Measurements from ENCODE around the gene PIGU.
"Not testable (repeated sequence)": the region's sequence is repeated elsewhere in the genome, so short reads cannot be mapped to it uniquely, and the experiment has no call there.

Gene PIGU

DNA sequence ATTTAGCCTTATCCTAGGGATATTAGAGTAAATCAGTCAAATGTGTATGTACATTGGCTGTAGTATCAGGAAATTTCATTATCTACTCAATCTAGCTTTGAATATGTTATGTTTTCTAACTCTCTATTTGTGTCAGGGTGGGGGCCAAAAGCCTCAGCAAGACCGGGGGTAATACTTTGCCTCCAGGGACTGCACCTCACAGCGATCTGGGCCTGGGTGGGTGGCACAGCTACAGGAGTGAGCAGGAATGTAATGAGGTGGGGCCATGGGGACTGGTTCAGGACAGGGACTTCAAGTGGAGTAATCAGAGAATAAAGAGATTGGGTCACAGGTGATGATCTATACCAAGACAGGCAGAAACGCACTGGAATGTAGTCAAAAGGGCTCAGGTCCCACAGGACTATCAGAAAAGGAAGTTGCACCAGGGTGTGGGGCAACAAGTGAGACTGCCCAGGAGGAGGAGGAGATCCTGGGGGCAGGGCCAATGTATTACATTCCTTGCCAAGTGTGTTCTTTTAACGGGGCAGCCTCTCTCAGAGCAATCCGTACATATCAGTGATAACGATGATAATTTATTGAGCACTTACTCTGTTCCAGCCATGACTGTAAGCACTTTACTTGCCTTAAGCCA lies 54.0 kb downstream of the PIGU start:
- DNase-seq (ENCODE audit: low read depth, low spot score), result no peak

DNA sequence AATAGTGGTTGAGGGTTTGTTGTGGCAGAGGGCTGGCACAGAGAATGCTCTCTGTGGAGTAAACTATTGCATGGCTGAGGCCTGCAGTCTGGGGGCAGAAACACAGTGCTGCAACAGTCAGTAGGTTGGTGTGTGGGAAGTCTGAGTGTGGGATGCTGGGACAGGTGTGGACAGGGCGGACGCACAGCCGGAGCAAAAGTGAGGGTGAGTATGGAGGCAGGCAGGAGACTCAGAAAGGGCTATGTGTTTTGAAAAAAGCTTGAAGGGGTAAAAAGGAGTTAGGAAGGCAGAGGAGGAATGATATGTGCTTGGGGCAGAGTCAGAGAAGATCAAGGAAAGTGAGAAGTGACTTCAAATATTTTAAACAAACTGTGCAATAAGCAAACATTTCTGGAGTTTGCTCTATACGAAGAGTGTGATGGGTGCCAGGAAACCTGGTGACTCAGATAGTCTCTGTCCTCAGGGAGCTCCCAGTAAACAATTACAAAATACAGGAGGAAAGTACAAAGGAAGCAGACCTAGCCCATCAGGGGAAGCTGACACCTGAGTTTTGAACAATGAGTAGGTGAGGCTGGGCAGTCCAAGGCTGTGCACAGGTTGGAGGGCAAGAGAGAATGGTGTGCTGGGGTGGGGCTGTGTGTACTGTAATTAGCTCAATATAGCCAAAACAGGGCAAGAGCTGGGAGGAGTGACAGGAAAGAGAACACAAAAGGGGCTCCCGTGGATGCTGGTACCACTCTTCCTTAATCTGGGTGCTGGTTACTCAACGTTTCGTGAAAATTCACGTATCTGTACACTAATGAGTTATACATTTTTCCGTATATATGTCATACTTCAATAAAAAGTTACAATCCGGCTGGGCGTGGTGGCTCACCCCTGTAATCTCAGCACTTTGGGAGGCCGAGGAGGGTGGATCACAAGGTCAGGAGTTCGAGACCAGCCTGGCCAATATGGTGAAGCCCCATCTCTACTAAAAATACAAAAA lies 55.2 kb downstream of the PIGU start:
- DNase-seq (ENCODE audit: low read depth, low spot score), result no peak

DNA sequence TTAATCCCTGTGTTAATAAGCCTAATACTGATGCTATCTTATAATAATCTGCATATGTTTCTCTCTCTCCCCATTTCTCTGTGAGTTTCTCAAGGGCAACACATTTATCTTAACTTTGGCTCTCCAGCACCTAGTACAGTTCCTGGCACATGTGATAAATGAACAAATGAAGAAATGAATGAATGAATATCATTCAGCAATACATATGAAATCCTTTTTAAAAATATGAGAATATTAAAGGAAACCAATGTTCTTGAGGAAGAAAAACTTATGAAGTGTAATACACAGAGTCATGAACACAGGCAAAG lies 55.9 kb downstream of the PIGU start:
- DNase-seq (ENCODE audit: low read depth, low spot score), result no peak

DNA sequence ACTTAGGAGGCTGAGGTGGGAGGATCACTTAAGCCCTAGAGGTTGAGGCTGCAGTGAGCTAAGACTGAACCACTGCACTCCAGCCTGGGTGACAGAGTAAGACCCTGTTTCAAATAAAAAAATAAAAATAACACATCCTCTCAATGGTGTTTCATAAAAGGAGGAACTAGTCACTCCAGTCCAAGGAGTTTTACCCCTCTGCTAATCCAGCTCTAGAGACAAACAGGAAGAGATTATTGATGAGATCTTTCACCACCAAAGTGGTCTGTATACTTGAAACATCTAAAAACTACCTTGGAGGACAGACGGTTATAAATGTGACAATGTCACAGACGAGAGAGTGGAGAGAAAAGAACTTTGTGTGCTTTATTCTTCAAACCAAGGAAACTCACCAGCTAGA lies 58.2 kb downstream of the PIGU start:
- no peak for DNase-seq (ENCODE audit: low read depth, low spot score)

DNA sequence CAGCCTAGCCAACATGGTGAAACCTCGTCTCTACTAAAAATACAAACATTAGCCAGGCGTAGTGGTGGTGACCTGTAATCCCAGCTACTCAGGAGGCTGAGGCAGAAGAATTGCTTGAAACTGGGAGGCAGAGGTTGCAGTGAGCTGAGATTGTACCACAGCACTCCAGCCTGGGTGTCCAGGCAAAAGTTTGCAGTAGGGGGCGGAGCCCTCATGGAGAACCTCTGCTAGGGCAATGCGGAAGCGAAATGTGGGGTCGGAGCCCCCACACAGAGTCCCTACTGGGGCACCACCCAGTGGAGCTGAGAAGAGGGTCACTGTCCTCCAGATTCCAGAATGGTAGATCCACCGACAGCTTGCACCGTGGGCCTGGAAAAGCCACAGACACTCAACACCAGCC lies 60.0 kb downstream of the PIGU start:
- not testable (repeated sequence) for DNase-seq (ENCODE audit: low read depth, low spot score)

DNA sequence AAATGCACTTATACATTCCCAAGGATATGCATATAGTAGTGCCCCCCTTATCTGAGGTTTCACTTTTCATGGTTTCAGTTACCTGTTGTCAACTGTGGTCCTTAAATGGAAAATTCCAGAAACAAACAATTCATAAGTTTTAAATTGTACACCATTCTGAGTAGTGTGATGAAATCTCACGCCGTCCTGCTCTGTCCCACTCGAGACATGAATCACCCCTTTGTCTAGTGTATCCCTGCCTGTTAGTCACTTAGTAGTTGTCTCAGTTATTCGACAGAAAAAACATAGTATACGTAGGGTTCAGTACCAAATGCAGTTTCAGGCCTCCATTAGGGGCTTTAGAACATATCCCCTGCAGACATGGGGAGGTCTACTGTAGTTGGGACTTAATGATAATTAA lies 61.4 kb downstream of the PIGU start:
- no peak for DNase-seq (ENCODE audit: low read depth, low spot score)

DNA sequence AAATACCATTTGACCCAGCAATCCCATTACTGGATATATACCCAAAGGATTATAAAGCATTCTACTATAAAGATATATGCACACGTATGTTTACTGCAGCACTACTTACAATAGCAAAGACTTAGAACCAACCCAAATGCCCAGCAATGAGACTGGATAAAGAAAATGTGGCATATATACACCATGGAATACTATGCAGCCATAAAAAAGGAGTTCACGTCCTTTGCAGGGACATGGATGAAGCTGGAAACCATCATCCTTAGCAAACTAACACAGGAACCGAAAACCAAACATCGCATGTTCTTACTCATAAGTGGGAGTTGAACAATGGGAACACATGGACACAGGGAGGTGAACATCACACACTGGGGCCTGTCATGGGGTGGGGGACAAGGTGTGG lies 64.9 kb downstream of the PIGU start:
- DNase-seq (ENCODE audit: low read depth, low spot score), result not testable (repeated sequence)

DNA sequence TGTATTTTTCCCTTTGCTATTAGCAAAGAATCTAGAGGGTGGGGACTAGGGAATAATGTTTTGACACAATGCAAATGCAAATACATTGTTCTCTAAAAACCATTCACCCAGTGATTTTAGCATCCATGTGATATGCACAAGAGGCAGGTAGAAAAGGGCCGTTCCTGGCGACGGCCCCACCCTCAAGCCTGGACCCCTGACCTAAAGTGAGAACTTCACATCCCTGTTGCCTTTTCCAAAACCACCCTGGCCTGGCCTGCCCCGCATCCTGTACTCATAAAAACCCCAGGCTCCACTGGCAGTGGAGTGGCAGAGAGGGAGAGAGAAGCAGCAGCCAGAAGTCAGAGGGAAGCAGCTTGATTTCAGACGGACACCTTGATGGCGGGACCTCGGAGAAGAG lies 69.8 kb downstream of the PIGU start:
- DNase-seq (ENCODE audit: low read depth, low spot score), result no peak

DNA sequence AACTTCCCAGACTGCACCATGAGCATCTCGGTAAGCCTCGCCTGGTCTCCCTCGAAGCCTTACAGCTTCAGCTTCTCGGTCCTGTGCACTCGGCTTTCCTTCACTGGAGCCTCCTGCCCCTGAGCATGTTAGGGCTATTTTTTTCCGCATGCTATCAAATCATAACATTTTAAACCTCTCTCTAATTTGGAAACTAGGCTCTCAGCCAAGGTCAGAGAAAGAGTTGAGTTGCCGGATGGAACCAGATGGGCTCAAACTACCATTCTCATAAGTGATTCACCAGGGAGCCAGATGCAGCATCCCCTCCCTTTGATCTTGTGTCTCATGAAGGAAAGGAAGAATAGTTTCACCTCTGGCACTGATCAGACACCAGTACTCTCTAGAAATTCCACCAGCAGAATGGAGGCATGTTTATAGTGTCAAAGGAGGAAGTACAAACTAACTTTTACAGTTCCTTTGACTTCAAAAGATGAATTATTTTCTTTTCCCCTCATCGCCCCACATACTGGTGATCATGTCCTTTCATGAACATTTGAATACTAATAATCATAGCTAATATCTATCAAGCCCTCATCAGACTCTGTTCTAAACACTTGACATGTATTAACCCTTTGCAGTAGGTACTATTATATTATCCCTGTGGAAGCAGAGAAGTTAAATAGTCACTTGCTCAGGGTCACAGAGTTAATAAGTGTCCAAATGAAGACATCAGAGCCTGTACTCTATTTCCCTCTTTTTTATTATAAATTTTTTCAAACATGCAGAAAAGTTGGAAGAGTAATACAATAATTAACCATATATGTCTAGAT lies 71.7 kb downstream of the PIGU start:
- no peak for DNase-seq (ENCODE audit: low read depth, low spot score)

DNA sequence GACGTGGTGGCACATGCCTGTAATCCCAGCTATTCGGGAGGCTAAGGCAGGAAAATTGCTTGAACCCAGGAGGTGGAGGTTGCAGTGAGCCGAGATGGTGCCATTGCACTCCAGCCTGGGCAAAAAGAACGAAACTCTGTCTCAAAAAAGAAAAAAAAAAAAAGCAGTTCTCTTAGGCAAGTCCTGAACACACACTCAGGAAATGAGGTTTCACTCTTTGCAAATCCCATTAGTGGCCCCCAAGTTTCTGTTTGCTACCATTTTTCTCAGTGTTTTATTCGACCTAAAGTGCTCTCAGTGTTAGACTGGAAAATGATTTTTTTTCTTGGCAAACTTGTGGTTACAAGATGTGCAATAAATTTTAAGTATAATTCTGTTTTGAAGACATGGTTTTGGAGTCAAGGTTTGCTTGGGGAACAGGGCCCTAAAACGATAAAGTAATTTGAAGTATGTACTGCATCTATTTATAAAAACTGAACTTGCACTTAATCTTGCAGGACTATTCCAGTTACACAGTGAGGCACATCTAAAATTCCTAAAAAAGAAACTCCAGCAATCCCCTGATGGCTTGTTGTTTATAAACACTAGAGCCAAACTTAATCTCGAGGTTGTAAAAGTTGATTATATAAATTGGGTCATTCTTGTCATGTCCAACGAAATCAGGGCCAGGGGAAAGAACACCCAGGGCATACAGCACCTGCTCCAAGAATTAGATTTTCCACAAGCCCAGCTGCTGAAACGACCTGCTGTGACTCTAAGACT lies 75.8 kb downstream of the PIGU start:
- DNase-seq (ENCODE audit: low read depth, low spot score), result no peak

DNA sequence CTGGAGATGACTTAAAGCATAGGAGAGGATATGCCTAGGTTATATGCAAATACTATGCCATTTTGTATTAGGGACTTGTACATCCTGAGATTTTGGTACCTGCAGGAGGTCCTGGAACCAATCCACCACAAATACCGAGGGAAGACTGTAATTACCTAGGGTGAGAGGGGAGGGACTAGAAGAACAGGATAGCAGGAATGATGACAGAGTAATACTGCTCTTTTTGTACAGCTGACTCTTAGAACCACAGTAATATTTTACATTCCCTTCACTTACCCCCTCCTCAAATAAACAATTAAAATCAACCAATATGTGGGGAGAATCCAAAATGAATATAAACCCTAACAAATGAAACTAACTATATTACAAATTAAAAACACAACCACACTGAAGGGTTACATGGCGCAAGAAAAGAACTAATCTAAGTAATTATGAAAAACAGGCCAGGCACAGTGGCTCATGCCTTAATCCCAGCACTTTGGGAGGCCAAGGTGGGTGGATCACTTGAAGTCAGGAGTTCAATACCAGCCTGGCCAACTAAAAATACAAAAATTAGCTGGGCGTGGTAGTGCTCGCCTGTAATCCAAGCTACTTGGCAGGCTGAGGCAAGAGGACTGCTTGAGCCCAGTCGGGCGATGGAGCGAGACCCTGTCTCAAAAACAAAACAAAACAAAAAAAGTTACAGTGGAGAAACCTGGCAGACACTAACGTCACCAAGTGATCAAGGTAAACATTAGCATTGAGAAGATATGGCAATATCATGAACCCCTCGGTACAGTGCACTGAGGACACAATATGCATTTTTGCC lies 81.3 kb downstream of the PIGU start:
- DNase-seq (ENCODE audit: low read depth, low spot score), result no peak

DNA sequence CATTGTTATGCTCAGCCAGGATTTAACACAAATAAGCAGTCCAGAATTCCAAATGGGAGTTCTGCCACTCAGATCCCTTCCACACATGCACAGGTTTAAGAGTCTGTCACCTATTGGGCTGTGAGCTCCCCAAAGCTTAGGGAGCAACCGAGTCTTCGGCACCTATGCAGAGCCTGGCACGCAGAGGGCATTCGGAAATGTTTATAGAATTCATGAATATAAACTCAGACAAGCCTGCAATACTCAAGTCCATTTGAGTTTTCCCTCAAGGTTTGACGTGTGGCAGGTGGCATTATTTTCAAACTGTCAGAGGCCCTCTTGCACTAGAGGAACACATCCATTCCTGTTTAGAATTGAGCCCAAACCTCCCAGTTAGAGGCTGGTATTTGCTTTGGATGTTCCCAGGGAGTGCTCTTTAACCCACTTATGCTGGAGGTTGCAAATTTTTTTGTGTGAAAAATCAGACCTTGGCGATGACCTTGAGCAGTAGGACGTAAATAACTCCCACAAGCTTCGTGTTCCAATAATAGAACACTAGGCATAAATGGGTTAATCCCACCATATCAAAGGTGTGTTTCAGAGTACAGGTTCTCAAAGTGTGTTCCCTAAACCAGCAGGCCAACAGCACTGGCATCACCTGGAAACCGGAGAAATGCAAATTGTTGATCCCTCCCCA lies 90.3 kb downstream of the PIGU start:
- DNase-seq (ENCODE audit: low read depth, low spot score), result no peak

DNA sequence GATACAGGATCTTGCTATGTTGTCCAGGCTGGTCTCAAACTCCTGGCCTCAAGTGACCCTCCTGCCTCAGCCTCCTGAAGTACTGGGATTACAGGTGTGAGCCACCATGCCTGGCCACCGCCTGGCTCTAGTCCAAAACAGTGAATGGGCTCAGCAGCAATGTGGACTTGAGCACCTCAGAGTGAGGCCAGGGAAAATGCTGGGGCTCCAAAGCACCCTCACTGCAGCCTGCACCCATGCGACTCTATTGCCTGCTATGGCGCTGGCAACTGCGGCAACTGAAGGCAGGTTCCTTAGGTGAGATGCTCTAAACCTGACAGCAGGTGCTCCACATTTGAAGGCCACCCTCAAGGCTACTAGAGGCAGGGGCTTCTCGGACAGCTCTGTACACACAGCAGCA lies 91.9 kb downstream of the PIGU start:
- no peak for DNase-seq (ENCODE audit: low read depth, low spot score)

DNA sequence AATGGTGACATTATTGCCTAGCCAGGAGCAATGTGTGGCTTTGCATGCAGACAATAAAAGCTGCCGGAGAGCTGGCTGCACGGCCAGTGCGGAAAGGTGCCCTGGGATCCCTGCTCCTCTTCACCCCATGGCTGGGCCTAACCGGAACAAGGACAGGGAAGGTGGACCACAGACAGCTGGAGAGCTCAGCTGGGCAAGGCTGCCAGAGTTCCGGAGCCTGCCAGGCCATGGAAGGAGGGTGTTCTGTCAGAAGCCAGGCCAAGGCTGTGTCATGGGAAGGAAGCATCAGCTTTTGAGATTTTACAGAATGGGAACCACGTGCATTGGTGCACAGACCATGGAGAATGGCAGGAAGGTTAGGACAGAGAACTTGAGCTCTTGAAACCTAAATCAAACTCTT lies 93.3 kb downstream of the PIGU start:
- no peak for DNase-seq (ENCODE audit: low read depth, low spot score)

DNA sequence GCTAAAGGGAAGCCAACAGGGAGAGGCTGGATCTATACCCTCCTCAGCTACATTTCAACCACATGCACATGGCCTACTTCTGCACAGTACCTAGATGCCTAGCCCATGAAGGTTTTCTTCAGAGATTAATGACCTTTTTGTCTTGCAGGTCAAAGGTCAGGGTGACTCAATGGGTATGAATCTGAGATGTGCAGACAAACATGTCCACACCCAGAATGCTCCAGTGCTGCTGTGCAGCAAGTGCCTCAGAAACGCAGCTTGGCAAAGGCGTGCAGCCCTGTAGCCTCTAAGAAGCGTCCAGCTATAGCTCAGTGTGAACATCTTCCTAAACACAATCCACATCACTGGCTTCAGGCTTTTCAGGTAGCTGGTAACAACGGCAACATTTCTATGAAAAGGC lies 94.0 kb downstream of the PIGU start:
- no peak for DNase-seq (ENCODE audit: low read depth, low spot score)

DNA sequence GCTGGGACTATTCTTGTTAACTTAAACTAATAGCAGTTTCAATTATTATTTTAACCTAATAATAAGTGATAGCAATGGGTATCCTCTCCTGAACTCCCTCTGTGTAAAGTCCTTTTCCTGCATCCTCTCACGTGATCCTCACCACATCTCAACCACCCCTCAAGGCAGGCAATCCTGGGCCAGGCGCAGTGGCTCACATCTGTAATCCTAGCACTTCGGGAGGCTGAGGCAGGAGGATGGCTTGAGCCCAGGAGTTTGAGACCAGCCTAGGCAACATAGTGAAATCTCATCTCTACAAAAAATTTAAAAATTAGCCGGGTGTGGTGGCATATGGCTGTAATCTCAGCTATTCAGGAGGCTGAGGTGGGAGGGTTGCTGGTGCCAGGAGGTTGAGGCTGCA lies 94.7 kb downstream of the PIGU start:
- DNase-seq (ENCODE audit: low read depth, low spot score), result no peak

DNA sequence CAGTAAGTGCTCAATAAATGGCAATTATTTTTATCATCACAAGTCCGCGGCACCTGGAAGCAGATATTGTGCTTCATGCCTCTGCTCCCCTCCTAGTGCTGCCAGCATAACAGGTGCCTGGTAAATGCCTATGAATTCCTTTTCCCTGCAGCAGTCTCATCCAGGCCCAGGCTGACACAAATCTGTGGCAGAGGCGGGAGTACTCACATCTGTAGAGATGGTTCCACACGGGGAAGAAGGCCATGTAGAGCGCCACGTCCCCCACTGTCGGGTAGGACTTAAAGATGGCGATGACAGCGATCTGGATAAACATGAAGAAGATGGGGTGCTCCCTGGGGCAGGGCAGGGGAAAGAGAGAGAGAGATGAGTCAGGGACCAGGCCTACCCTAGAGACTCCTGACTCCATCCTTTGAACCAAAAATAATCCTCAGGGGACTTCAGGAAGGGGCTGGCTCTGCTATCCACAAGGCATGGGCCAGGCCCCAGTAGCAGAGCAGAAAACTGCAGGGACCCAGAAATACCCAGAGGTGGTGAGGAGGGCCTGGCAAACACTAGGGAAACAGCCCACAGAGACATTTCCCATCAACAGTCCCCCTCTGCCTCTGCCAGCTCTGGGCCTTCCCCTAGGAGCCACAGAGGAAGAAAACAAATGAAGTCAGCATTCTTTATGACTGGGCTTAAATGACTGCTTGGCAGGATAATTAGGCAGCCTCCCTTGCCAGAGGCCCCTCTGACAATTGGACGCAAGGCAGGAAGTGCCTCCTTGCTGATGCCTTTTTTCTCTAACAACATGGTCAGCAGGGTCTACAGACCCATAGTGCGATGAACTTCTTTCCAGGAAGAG lies 95.3 kb downstream of the PIGU start:
- no peak for DNase-seq (ENCODE audit: low read depth, low spot score)

DNA sequence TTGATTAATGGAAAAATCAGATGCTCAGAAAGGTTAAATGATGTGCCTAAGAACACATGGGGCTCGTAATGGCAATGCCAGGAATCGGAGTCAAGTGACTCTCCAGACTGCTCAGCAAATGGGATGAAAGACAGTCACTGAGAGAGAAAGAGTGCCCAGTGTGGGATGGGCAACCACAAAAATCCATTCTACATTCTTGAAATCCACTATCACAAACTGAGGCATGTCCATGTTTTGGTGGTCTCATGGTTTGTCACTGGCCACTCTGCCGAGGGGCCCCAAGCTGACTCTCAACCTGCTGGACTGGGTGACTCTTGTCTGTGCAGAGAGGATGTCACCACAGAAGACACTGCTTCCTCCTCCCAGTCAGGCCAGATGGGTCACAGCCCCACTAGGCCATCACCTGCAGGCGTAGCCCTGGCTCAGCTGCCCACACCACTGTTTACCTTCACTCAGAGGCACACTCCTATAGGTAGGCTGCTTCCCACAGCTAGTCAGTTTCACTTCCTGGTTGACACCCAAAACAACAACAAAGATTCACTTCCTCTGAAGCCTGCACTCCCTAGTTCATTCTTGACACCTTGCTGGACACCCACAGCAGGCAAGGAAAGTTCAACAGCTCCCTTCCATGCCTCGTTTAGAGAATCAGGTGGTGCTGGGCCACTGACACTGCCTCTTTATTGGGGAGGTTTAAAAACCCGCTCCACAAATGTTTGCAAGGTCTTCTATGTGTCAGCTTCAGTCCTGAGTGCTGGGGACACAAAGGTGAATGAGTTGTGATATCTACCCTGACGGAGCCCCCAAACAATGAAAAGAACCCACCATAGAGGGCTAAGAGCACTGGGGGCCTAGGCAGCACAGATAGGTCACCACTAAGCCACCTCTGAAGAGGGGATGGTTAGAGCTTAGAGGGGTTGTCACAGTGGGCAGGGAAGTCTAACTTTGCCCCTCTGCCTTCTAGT lies 96.6 kb downstream of the PIGU start:
- DNase-seq (ENCODE audit: low read depth, low spot score), result no peak

Data from iPS DF 19.7 (cell line).